ENCODE results near the gene SYNGAP1.

SYNGAP1 gene

GRCh38 chr6:33488339-33488738 lies 68.5 kb downstream of the SYNGAP1 start:
- H3K9me3 ChIP-seq (ENCODE audit: insufficient read depth, low read length) = no peaks in the 10 kb centered on the region
- no peaks in the 10 kb centered on the region for H4K20me1 ChIP-seq (ENCODE audit: low read depth, low read length)
- H3K27me3 ChIP-seq (ENCODE audit: low read length) = no peaks in the 10 kb centered on the region
- no peaks in the 10 kb centered on the region for H3K36me3 ChIP-seq (ENCODE audit: low read length)
- no peak overlapping the region for H3K4me3 ChIP-seq (ENCODE audit: insufficient read depth, low read length, poor library complexity, severe bottlenecking)
- no peak overlapping the region for H2AFZ ChIP-seq (ENCODE audit: low read depth, low read length, severe bottlenecking)
- H3K9ac ChIP-seq (ENCODE audit: low read length) = no peak overlapping the region
- no peaks in the 10 kb centered on the region for H3K9me2 ChIP-seq (replicated peaks; ENCODE audit: insufficient read depth, low read length)
- no peak overlapping the region for H3K27ac ChIP-seq (ENCODE audit: low read depth, low read length)
- no peak overlapping the region for H3K4me2 ChIP-seq (ENCODE audit: low read depth, low read length, poor library complexity, severe bottlenecking)
- H3F3A ChIP-seq (ENCODE audit: insufficient read depth) = no peaks in the 10 kb centered on the region
- H3K79me2 ChIP-seq (ENCODE audit: insufficient read depth, low read length) = no peaks in the 10 kb centered on the region
- TF ChIP-seq CTCF (IDR thresholded peaks at IDR 0.05; ENCODE audit: insufficient read depth, low read length, poor library complexity, severe bottlenecking) (no peak), EZH2phosphoT487 (conservative IDR thresholded peaks at IDR 0.05; ENCODE audit: low read length) (no peak)

GRCh38 chr6:33490198-33490597 lies 70.3 kb downstream of the SYNGAP1 start:
- no peaks in the 10 kb centered on the region for H3K27me3 ChIP-seq (ENCODE audit: low read length)
- H4K20me1 ChIP-seq (ENCODE audit: low read depth, low read length) = no peaks in the 10 kb centered on the region
- H3K36me3 ChIP-seq (ENCODE audit: low read length) = no peaks in the 10 kb centered on the region
- no peaks in the 10 kb centered on the region for H3K79me2 ChIP-seq (ENCODE audit: insufficient read depth, low read length)
- no peaks in the 10 kb centered on the region for H3F3A ChIP-seq (ENCODE audit: insufficient read depth)
- H2AFZ ChIP-seq (ENCODE audit: low read depth, low read length, severe bottlenecking) = no peak overlapping the region
- H3K27ac ChIP-seq (ENCODE audit: low read depth, low read length) = no peak overlapping the region
- no peaks in the 10 kb centered on the region for H3K9me3 ChIP-seq (ENCODE audit: insufficient read depth, low read length)
- no peak overlapping the region for H3K9ac ChIP-seq (ENCODE audit: low read length)
- H3K4me2 ChIP-seq (ENCODE audit: low read depth, low read length, poor library complexity, severe bottlenecking) = no peak overlapping the region
- no peak for TF ChIP-seq EZH2phosphoT487 (conservative IDR thresholded peaks at IDR 0.05; ENCODE audit: low read length)
- TF ChIP-seq CTCF (IDR thresholded peaks at IDR 0.05; ENCODE audit: insufficient read depth, low read length, poor library complexity, severe bottlenecking) = no peak
- H3K4me3 ChIP-seq (ENCODE audit: insufficient read depth, low read length, poor library complexity, severe bottlenecking) = no peak overlapping the region
- no peaks in the 10 kb centered on the region for H3K9me2 ChIP-seq (replicated peaks; ENCODE audit: insufficient read depth, low read length)

GRCh38 chr6:33490621-33491020 lies 70.8 kb downstream of the SYNGAP1 start:
- no peaks in the 10 kb centered on the region for H3F3A ChIP-seq (ENCODE audit: insufficient read depth)
- H3K27me3 ChIP-seq (ENCODE audit: low read length) = no peaks in the 10 kb centered on the region

More at GRCh38 chr6:33490621-33491020, 70.8 kb downstream of the SYNGAP1 start:
- TF ChIP-seq CTCF (IDR thresholded peaks at IDR 0.05; ENCODE audit: insufficient read depth, low read length, poor library complexity, severe bottlenecking) = no peak
- no peak for TF ChIP-seq EZH2phosphoT487 (conservative IDR thresholded peaks at IDR 0.05; ENCODE audit: low read length)
- H4K20me1 ChIP-seq (ENCODE audit: low read depth, low read length) = no peaks in the 10 kb centered on the region
- no peak overlapping the region for H3K9ac ChIP-seq (ENCODE audit: low read length)
- H3K4me3 ChIP-seq (ENCODE audit: insufficient read depth, low read length, poor library complexity, severe bottlenecking) = no peak overlapping the region
- H3K4me2 ChIP-seq (ENCODE audit: low read depth, low read length, poor library complexity, severe bottlenecking) = no peak overlapping the region
- H3K9me3 ChIP-seq (ENCODE audit: insufficient read depth, low read length) = no peaks in the 10 kb centered on the region
- no peaks in the 10 kb centered on the region for H3K9me2 ChIP-seq (replicated peaks; ENCODE audit: insufficient read depth, low read length)
- H3K27ac ChIP-seq (ENCODE audit: low read depth, low read length) = no peak overlapping the region
- H2AFZ ChIP-seq (ENCODE audit: low read depth, low read length, severe bottlenecking) = no peak overlapping the region
- H3K79me2 ChIP-seq (ENCODE audit: insufficient read depth, low read length) = no peaks in the 10 kb centered on the region
- no peaks in the 10 kb centered on the region for H3K36me3 ChIP-seq (ENCODE audit: low read length)
